Measurements from ENCODE around the gene ADM5. TPM values are rescaled to one million over a fixed set of nuclear protein-coding genes. Genes with fewer than 3 reads are reported as not detected.

ADM5 gene
- total and polyA plus RNA-seq, 7 donors, result 0.38 to 1.5 (median 0.58) TPM

DNA sequence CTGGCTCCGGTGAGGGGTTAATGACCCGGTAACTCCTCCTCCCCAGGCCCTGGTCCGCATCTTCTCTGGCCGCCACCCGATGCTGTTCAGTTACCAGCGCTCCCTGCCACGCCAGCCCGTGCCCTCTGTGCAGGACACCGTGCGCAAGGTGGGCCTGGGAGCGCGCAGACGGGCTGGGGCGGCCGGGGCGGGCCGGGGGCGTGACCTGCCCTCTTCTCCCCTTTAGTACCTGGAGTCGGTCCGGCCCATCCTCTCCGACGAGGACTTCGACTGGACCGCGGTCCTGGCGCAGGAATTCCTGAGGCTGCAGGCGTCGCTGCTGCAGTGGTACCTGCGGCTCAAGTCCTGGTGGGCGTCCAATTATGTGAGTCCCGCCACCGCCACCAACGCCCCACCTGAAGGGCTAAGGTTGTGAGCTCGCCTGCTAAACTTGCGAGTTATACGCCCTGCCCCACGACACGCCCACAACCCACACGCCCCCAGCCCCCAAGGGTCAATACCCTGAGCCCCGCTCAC, 11.9 kb downstream of the ADM5 start:
- WGBS, 3 donors, result 55 to 60% (median 55%) methylated on average over 39 to 40 of the region's 40 CpGs
- intact Hi-C loops (cut with DNase I), result no loop called here
- H3K4me1 ChIP-seq, result no peaks in the 10 kb centered on the region
- no peak overlapping the region for H3K27ac ChIP-seq
- H3K9me3 ChIP-seq, result no peaks in the 10 kb centered on the region
- H3K4me3 ChIP-seq, result no peak overlapping the region
- ATAC-seq (no peak), DNase-seq (no peak)
- H3K36me3 ChIP-seq (ENCODE audit: insufficient read depth in 1 of 2, low read depth in 1 of 2), result no peaks in the 10 kb centered on the region
- H3K27me3 ChIP-seq (ENCODE audit: insufficient read depth in 3 of 3, low read length in 2 of 3), result no peaks in the 10 kb centered on the region
- TF ChIP-seq, protein P1, sequence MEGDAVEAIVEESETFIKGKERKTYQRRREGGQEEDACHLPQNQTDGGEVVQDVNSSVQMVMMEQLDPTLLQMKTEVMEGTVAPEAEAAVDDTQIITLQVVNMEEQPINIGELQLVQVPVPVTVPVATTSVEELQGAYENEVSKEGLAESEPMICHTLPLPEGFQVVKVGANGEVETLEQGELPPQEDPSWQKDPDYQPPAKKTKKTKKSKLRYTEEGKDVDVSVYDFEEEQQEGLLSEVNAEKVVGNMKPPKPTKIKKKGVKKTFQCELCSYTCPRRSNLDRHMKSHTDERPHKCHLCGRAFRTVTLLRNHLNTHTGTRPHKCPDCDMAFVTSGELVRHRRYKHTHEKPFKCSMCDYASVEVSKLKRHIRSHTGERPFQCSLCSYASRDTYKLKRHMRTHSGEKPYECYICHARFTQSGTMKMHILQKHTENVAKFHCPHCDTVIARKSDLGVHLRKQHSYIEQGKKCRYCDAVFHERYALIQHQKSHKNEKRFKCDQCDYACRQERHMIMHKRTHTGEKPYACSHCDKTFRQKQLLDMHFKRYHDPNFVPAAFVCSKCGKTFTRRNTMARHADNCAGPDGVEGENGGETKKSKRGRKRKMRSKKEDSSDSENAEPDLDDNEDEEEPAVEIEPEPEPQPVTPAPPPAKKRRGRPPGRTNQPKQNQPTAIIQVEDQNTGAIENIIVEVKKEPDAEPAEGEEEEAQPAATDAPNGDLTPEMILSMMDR (IDR thresholded peaks at IDR 0.05), result no peak

DNA sequence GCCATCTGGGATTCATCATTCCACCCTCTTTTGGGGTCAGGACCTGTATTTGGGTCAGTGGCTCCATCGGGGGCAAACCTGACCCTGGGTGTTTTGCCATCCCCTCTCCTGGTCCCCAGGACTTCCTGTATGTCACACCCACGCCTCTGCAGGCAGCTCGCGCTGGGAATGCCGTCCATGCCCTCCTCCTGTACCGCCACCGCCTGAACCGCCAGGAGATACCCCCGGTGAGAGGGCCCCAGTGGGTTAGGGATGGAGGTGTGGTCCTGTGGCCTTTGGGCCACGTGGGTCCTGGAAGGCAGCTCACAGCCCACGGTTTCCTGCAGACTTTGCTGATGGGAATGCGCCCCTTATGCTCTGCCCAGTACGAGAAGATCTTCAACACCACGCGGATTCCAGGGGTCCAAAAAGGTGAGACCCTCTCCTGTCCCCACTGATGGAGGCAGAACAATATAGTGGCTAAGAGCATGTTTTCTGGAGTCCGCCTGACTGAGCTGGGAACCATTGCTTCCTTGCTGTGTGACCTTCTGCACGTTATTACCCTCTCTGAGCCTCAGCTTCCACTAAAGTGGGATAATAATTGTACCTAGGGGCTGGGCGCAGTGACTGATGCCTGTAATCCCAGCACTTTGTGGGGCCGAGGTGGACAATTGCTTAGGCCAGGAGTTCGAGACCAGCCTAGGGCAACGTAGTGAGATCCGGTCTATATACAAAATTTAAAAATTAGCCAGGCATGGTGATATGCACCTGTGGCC, 15.7 kb downstream of the ADM5 start:
- 86 to 88% (median 87%) methylated on average over 22 of the region's 22 CpGs for whole genome bisulfite sequencing, 3 donors
- Histone ChIP-seq H3K27ac (no peak overlapping the region), H3K27me3 (ENCODE audit: insufficient read depth in 3 of 3, low read length in 2 of 3) (no peaks in the 10 kb centered on the region), H3K4me3 (no peak overlapping the region), H3K9me3 (no peaks in the 10 kb centered on the region), H3K36me3 (ENCODE audit: insufficient read depth in 1 of 2, low read depth in 1 of 2) (no peaks in the 10 kb centered on the region), H3K4me1 (no peaks in the 10 kb centered on the region)
- DNase-seq, result no peak
- TF ChIP-seq, protein P1 (IDR thresholded peaks at IDR 0.05), result no peak
- ATAC-seq, result no peak
- intact Hi-C loops (cut with DNase I), result no loop called here

DNA sequence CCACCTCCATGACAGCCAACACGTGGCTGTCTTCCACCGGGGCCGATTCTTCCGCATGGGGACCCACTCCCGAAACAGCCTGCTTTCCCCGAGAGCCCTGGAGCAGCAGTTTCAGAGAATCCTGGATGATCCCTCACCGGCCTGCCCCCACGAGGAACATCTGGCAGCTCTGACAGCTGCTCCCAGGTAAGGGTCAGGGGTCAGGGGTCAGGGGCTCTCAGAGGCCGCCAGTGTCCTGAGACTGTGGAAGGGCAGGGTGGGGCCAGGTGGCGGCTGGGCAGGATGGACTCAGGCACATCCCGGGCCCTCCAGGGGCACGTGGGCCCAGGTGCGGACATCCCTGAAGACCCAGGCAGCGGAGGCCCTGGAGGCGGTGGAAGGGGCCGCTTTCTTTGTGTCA, 16.5 kb downstream of the ADM5 start:
- DNase-seq (no peak), ATAC-seq (no peak)
- peaks cover 0 to 3% (median 0%) of the 10 kb centered on the region in 3 donors for H3K27me3 ChIP-seq (ENCODE audit: insufficient read depth in 3 of 3, low read length in 2 of 3)
- intact Hi-C loops (cut with DNase I), result no loop called here
- no peaks in the 10 kb centered on the region for H3K9me3 ChIP-seq
- TF ChIP-seq, protein P1 (IDR thresholded peaks at IDR 0.05), result no peak
- no peaks in the 10 kb centered on the region for H3K4me1 ChIP-seq
- no peak overlapping the region for H3K27ac ChIP-seq
- H3K36me3 ChIP-seq (ENCODE audit: insufficient read depth in 1 of 2, low read depth in 1 of 2), result no peaks in the 10 kb centered on the region
- H3K4me3 ChIP-seq, result no peak overlapping the region
- 86 to 94% (median 90%) methylated on average over 16 of the region's 16 CpGs for WGBS, 3 donors

DNA sequence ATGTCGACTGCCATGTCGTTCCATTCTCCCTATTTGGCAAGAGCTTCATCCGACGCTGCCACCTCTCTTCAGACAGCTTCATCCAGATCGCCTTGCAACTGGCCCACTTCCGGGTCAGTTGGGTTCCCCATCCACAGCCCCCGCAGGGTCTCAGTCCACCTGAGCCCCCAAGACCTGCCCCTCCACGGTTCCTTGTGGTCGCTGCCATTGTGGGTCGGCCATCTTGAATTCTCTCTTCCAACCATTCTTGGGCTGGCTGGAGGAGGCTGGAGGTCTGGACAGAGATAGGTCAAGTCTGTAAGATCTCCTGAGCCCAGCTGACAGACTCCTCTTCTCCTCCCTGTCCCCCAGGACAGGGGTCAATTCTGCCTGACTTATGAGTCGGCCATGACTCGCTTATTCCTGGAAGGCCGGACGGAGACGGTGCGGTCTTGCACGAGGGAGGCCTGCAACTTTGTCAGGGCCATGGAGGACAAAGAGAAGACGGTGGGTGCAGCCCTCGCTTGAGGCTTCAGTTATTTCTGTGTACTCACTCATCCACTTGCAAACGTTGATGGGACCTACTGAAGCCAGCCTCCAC, 21.1 kb downstream of the ADM5 start:
- 89 to 90% (median 89%) methylated on average over 20 of the region's 20 CpGs for WGBS, 3 donors
- peaks cover 0 to 3% (median 0%) of the 10 kb centered on the region in 3 donors for H3K27me3 ChIP-seq (ENCODE audit: insufficient read depth in 3 of 3, low read length in 2 of 3)
- TF ChIP-seq, protein P1 (IDR thresholded peaks at IDR 0.05), result no peak
- no peaks in the 10 kb centered on the region for H3K4me1 ChIP-seq
- no peak overlapping the region for H3K27ac ChIP-seq
- H3K4me3 ChIP-seq, result no peak overlapping the region
- no peaks in the 10 kb centered on the region for H3K36me3 ChIP-seq (ENCODE audit: insufficient read depth in 1 of 2, low read depth in 1 of 2)
- no peaks in the 10 kb centered on the region for H3K9me3 ChIP-seq
- intact Hi-C loops (cut with DNase I), result loop anchor here in 1 of 2 donors (10.0 kb wide), 1 partner anchor 94 kb away; no protein-coding TSS in a partner anchor
- DNase-seq (no peak), ATAC-seq (no peak)

Measured in psoas muscle (tissue), 8 donors.